Activated T-cell treated with anti-CD3 and anti-CD28 coated beads, Interleukin-2, amount 50 U/mL, for 72 hours (primary cell): ENCODE measurements around the gene PSMB9. TPM values are rescaled to one million over a fixed set of nuclear protein-coding genes. Genes with fewer than 3 reads are reported as not detected.

Experiments used
- ATAC-seq, 2 donors: fragments of 150-1000 bp; cut with Tn5 transposase; replicated peaks in 1 of 2; 2 replicates each; pipeline ENCODE4 v1.10.0; 2021; ENCODE audit warnings: moderate library complexity in 2 of 2, mild to moderate bottlenecking in 1 of 2
- DNase-seq, 2 donors: peaks; one replicate each; pipeline ENCODE4 v3.0.0; 2021 to 2022; ENCODE audit warnings: mixed read lengths in 1 of 2
- H3K27ac Mint-ChIP-seq: one replicate; pipeline ENCODE4 v1.8.0; 2022; ENCODE audit warnings: mild to moderate bottlenecking, moderate library complexity, mixed read lengths
- H3K27me3 Mint-ChIP-seq: one replicate; pipeline ENCODE4 v1.8.0; 2022; ENCODE audit warnings: low read depth, mixed read lengths
- H3K36me3 Mint-ChIP-seq, 2 donors: one replicate each; pipeline ENCODE4 v1.8.0; 2022; ENCODE audit warnings: mixed read lengths in 2 of 2, mild to moderate bottlenecking in 1 of 2; ENCODE audit not compliant: insufficient read depth in 2 of 2
- H3K4me1 Mint-ChIP-seq: one replicate; pipeline ENCODE4 v1.8.0; 2022; ENCODE audit warnings: low read depth, mixed read lengths
- H3K4me3 Mint-ChIP-seq, 2 donors: one replicate each; pipeline ENCODE4 v1.8.0; 2022; ENCODE audit warnings: mild to moderate bottlenecking in 2 of 2, mixed read lengths in 2 of 2, moderate library complexity in 2 of 2
- H3K9me3 Mint-ChIP-seq, 2 donors: one replicate each; pipeline ENCODE4 v1.8.0; 2022; ENCODE audit warnings: mixed read lengths in 2 of 2
- total RNA-seq, 2 donors: library from RNA; stranded (reverse); gene quantifications; one replicate each; pipeline ENCODE4 v1.2.3, GENCODE V29; 2022

The PSMB9 gene
- total RNA-seq, 2 donors from 2014 or later = 271 to 299 TPM

DNA sequence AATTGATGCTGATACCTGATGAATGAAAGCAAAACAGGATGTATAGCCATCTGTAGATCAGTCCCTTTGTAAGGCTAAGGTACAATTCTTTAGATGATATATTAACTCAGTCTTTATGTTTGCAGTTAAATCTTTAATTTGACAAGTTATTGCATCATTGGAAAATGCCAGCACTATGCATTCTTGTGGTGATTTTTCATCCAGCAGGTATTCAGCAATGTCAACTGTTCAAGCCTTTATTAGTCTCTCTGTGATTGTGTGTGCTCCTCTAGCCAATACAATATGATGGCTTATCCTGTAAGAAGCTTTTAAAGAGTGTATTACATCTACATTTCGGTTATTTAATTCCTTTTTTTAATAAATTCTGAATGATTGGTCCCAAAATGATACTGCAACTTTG lies 52.5 kb downstream of the PSMB9 start:
- H3K27me3 Mint-ChIP-seq = peaks cover 6% of the 10 kb centered on the region
- no peaks in the 10 kb centered on the region for H3K36me3 Mint-ChIP-seq
- no peak overlapping the region for H3K4me3 Mint-ChIP-seq
- ATAC-seq (no peak), DNase-seq (no peak)
- no peaks in the 10 kb centered on the region for H3K4me1 Mint-ChIP-seq
- no peaks in the 10 kb centered on the region for H3K9me3 Mint-ChIP-seq
- H3K27ac Mint-ChIP-seq = no peak overlapping the region

DNA sequence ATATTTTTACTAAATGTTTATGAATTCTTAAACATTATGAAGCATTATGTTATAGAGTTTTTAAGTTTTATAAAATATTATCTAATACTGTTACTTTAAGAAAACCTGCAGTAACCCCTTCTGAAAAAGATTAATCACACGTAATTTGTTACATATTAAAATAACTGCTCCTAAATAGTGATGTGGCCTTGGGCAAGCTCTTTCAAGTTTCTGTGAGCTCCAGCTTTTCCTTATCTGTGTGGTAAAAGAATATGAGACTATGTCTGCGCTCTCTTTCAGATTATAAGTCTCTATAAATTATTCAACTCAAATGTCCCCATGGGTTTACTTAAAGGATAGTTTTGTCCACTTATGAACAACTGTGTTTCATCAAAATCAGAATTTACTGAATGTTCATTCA lies 54.9 kb downstream of the PSMB9 start:
- Mint-ChIP-seq H3K36me3 (no peaks in the 10 kb centered on the region), H3K27ac (no peak overlapping the region), H3K27me3 (peaks cover 15% of the 10 kb centered on the region), H3K4me3 (no peak overlapping the region), H3K4me1 (no peaks in the 10 kb centered on the region), H3K9me3 (no peaks in the 10 kb centered on the region)
- no peak for ATAC-seq
- DNase-seq = no peak

Other genes with a start within 250 kb of the PSMB9 start
- gene HLA-DQA1, start 216.8 kb upstream of the PSMB9 start, total RNA-seq = 1 to 10 TPM; 2.2 to 3.7 TPM
- 1 to 10 TPM; 2.5 to 2.9 TPM for gene HLA-DQB1, start 187.5 kb upstream of the PSMB9 start, total RNA-seq
- gene HLA-DQA2, start 112.8 kb upstream of the PSMB9 start, total RNA-seq = 1 to 10 TPM in 1 of 2 donors, not detected in 1; 1.2 TPM
- under 1 TPM; 0.36 to 0.60 TPM for gene HLA-DQB2, start 90.7 kb upstream of the PSMB9 start, total RNA-seq
- 1 to 10 TPM; 8.0 to 8.1 TPM for gene HLA-DOB, start 37.2 kb upstream of the PSMB9 start, total RNA-seq
- 100 to 1,000 TPM; 117 to 127 TPM for gene TAP2, start 15.5 kb upstream of the PSMB9 start, total RNA-seq
- 100 to 1,000 TPM; 301 to 305 TPM for gene PSMB8, start 10.1 kb upstream of the PSMB9 start, total RNA-seq
- gene TAP1, start 488 bp upstream of the PSMB9 start, total RNA-seq = 100 to 1,000 TPM; 328 to 373 TPM
- 1 to 10 TPM; 3.4 to 3.6 TPM for gene HLA-DMB, start 86.8 kb downstream of the PSMB9 start, total RNA-seq
- gene HLA-DMA, start 98.9 kb downstream of the PSMB9 start, total RNA-seq = 10 to 100 TPM; 19.4 to 20.2 TPM
- 100 to 1,000 TPM; 238 to 291 TPM for gene BRD2, start 114.4 kb downstream of the PSMB9 start, total RNA-seq
- 1 to 10 TPM; 3.1 to 3.9 TPM for gene HLA-DOA, start 155.4 kb downstream of the PSMB9 start, total RNA-seq
- gene HLA-DPA1, start 219.5 kb downstream of the PSMB9 start, total RNA-seq = 10 to 100 TPM; 11.4 to 25.8 TPM
- 10 to 100 TPM; 12.5 to 20.9 TPM for gene HLA-DPB1, start 221.8 kb downstream of the PSMB9 start, total RNA-seq